ENCODE results near the gene AP4S1.
A peak's percentile ranks its signal among the peaks of the same experiment; 100 is the strongest.
"Not testable (repeated sequence)": the region's sequence is repeated elsewhere in the genome, so short reads cannot be mapped to it uniquely, and the experiment has no call there.

The AP4S1 gene

DNA sequence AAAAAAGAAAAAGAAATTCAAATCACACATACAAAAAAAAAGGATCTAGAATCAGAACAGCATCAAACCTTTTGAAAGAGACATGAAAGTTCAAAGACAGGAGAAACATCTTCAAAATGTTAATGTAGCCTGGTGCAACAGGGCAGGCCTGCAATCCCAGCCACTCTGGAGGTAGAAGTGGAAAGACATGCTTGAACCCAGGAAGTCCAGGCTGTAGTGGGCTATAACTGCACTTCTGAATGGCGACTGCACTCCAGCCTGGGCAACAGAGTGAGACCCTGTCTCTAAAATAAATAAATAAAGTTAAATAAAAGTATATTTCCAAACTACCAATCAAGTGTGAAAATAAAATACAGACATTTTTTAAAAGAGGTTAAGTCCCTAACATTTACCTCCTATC lies 18.7 kb upstream of the AP4S1 start:
- no peak for DNase-seq (ENCODE audit: low spot score)

DNA sequence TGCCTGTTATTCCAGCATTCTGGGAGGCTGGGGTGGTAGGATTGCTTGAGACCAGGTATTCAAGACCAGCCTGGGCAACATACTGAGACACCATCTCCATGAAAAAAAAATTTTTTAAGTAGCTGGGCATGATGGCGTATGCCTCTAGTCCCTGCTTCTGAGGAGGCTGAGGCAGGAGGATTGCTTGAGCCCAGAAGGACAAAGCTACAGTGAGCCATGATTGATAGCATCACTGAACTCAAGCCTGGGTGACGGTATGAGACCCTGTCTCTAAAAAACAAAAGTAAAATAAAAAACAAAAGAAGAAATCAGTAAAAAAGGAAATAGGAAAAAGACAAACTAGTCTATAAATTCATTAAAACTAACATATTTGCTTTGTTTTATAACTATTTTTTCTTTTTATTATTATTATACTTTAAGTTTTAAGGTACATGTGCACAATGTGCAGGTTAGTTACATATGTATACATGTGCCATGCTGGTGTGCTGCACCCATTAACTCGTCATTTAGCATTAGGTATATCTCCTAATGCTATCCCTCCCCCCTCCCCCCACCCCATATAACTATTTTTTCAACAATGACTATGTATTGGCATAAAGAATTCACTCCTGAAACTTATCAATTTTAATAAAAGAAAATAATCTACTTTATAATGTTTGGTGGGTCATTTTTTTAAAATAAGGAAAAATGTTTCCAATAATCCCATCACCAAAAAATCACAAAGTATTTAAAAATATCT lies 15.4 kb upstream of the AP4S1 start:
- DNase-seq (ENCODE audit: low spot score), result no peak

DNA sequence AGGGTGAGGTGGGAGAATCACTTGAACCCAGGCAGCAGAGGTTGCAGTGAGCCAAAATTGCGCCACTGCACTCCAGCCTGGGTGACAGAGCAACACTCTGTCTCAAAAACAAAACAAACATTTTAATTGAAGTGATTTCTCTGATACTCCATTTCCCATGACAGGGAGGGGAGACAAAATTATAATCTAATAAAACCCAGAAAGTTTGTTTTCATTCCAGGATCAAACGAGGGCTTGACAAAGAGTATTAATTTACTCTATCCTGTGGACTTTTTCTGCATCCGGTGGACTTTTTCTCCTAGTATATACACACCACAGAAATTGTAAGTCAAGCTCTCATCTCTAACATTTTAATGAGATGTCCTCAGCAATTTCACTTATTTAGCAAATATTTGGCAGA lies 14.5 kb upstream of the AP4S1 start:
- no peak for DNase-seq (ENCODE audit: low spot score)

DNA sequence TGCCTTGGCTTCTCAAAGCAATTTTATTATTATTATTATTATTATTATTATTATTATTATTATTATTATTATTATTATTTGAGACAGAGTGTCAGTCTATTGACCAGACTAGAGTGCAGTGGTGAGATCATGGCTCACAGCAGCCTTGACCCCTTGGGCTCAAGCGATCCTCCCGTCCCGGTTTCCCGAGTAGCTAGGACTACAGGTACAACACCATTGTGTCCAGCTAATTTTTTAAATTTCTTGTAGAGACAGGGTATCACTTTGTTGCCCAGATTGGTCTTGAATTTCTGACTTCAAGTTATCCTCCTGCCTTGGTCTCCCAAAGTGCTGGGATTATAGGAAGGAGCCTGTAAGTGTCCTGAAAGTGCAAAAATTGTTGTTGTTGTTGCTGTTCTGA lies 11.6 kb upstream of the AP4S1 start:
- no peak for DNase-seq (ENCODE audit: low spot score)

DNA sequence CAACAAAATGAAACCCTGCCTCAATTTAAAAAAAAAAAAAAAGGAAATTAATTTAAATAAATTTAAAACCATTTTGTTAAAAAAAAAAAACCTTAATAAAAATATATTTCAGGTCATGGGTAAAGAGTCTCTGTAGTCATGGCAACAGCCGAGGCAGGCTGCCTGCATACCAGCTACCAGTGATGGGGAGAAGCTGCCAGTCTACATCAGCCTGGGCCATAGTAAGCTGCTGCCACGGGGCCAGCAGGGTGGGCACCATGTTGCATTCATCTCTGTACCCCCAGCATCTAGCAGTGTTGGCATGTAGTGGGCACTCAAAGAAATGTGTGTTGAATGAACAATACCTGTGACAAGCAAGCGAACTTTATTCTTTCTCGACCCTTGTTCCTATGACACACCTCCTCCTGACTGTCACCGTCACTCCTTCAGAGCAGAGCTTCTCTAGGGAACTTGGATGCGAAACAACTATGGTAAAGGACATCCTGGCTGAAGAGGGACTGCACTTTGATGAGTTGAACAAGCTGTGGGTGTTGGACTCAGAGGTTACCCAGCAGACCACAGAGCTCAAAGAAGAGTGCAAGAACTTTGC lies 7.3 kb upstream of the AP4S1 start:
- DNase-seq (ENCODE audit: low spot score), result no peak

DNA sequence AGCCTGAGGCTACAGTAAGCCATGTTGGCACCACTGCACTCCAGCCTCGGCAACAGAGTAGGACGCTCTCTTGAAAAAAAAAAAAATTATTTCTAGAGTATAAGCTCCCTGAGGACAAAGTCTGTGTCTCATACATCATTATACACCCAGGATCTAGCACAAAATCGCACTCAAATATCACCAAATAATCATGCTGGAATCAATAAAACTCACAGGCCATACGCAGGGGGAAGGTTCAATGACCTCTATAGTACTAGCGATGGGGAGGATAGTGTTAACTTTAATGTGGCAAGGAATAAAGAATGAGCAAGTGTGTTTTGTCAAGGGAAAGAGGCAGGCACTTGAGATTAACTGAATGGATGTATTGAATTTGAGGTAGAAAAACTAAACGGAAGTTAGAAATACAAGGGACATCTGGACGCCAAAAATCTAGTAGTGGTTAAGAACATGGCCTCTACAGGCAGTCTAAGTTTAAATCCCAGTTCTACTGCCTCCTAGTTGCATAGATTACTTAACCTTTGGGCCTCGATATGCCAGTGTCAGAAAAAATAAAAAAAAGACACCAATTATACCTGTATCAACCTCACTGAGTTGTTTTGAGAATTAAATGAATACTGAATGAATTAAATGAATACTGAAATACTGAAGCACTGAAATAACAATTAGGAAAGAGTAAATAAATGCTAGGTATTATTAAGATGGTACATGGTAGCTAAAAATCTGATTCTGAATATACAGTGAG lies 4.4 kb upstream of the AP4S1 start:
- DNase-seq (ENCODE audit: low spot score), result no peak

DNA sequence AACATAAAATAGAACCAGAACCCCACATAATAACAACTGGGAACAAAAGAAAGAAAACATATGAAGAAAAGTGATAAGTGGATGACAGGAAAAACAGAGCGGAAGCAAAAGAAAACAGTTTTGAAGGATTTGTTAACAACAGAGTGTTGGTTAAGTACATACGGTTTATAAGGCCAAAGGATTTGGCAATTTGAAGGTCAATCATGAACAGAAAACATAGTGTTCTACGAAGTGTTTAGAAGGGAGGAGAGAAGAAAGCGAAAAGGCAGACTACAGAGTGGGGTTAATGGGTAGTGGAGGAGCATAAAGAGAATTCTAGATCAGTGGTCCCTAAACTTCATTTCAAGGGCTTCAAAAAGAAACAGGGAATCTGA lies 3.9 kb upstream of the AP4S1 start:
- no peak for DNase-seq (ENCODE audit: low spot score)

DNA sequence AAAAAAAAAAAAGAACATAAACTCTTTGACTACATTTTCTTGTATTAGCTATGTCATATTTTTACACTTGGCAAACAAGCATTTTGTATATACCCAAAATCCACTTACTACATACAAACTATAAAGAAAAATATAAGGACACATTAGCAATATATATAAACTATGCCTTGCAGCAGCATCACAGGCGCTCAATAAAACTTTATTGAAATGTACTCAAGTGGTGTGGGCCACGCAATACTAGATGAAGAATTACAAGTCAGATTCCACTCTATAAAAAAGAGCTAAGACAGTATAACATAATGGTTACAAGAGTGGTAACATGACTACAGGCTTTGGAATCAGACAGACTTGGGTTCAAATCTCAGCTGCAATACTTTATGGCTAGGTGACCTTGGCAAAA lies 3.1 kb upstream of the AP4S1 start:
- no peak for DNase-seq (ENCODE audit: low spot score)

DNA sequence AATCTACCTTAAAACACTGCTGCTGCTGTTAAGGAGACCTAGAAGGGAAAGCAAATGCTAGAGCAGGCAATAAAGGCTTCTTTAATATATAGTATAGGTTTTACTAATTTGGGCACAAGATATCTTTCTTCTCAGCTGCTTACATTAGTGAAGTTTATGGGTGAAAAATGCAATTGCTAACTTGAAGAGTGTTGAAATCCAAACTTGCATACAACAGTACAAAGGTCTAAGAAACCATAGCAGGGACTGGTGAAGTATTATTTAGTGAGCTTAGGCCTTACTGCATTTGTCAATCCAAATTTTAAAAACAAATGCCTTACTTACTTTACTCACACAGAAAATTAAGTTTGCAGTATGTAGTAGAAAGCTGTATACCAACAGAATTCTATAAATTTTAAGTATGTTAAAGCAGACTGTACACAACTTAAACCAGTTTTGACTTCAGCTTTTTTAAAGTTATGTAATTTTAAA lies 1.4 kb upstream of the AP4S1 start:
- DNase-seq (ENCODE audit: low spot score), result no peak

DNA sequence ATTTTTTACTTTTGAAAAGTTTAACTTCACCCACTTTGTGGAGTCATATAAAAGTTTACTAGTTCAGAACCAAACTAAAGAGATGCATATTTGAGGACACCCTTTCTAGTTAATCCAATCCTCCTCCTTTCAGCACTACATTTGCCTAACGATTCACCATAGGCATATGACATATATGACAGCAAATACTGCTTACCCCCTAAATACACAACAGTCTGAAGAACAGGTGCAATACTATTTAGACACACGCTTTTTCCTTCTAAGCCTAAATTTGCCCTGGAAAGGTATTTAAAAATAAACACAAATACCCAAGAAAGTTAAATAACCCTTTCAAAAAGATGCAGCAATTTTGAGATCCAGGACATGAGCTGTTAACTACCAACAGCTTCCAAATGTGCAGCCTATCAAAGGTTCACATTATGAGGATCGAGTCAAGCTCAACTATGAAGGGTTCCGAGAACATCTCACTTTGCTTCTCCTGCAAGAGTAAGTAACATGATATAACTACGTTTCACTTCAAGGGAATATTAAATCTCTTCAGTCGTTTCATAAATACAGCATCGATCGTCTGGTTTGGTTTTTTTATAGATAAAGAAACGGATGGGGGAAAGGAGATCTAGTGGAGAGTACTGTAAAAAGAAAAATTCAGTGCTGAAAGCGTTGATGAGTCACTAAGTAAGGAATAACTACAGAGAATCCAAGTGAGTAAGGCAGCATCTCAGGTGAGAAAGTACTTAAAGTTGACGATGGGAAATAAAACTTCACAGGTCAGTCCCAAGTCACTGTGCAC lies 677 bp upstream of the AP4S1 start:
- peak; percentile 24 for DNase-seq (ENCODE audit: low spot score)

DNA sequence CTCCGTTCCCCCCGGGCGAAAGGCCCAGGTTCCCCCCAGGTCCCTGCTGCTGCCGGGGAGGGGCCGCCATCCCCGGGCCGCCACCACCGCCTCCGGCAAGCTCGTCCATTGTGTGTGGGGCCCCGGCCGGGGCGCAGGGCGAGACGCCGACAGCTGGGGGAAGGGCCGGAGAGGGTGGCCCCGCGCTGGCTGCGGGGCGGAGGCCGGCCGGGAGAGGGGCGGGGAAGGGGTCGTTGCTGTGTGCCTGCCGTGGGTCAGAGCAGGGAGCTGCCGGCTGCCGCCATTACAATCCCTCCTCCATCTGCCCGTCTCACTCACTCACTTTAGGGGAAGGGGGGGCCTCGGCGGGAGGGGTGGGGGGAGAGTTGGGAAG lies 614 bp downstream of the AP4S1 start, which contains the start of gene STRN3:
Gene STRN3 (minus strand): TSS at position 303 of the 373 bp plus-strand sequence. CDS start 194 bp downstream, at position 109.
- DNase-seq (ENCODE audit: low spot score), result no peak

DNA sequence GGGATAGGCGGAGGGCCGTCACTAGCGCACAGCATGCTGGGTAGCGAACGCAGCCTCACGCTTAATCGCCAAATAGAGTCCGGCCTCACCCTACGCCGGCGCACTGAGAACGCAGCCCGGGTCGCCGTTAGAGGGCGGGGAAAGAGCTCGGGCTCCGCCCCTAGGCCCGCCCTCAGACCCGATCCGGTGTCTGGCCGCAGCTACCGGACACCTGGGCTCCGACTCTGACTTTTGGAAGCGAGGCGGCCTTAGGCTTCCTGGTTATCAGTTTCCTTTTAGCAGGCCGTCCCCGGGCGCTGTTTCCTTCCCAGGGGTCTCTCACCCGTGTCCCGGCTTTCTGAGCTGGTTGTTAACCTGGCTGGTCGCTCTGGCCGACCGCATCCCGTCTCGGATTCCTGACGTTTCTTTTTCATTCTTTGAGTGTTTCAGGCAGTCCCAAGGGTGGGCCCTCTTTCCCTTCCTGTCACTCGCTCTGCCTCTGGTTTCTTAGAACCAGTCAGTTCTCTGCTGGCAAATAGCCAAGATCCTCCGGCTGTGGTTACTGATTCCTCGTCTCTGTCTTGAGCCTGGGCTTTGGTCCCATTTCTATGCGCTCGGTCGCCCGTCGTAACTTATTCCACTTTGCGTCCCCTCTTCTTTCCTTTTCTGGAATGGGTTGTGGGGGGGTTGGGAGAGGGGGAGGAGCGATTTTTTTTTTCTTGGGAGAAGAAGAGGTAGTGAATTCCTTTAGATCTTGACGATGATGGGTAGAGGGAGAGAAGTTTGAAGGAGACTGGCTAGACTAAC lies 1.2 kb downstream of the AP4S1 start:
- DNase-seq (ENCODE audit: low spot score), result peak; percentile 95

DNA sequence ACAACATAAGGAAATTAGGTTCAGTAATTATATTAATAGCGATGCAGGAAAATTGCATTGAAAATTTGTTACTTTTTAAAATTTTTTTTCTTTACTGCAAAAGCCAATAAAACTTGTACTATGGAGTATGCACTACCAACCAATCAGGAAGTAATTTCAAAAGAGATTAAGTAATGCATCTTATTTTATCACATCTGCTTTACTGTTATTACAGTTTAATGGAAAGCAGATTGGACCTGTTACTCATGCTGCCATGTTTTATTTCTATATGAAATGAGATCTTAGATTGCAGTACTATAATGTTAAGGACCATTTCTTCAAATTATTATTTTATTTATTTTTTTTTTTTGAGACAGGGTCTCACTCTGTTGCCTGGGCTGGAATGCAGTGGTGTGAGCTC lies 2.4 kb downstream of the AP4S1 start:
- no peak for DNase-seq (ENCODE audit: low spot score)

DNA sequence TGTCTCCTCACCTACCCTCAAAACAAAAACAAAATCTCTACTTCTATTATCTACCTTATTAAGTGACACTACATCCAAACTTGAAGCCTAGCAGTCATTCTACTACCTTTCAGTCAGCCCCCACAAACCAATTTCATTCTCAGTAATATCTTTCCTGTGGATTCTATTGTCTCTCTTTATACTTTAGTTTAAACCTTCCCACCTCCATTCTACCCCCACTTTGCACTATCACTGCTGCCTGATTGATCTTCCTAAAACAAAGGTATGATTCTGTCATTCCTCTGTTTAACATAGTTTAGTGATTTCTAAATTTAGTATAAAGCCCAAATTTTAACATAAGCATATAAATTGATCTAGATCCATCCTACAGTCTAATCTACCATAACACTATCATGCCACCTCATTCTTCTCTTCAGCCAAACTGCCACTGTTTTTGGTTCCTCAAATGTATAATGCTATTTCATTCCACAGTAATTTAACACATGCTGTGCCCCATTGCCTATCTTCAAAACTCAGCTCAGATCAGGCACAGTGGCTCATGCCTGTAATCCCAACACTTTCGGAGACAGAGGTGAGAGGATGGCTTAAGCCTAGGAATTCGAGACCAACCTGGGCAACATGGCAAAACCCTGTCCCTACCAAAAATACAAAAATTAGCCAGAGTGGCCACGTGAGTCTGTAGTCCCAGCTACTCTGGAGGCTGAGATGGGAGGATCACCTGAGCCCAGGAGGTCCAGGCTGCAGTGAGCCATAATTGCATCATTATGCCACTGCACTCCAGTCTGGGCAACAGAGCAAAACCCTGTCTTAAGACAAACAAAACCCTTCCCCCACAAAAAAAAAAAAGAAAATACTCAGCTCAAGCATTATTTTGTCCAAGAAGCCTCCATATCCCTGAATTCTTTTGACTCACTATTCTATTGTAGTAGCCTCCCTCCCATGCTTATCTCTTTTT lies 3.8 kb downstream of the AP4S1 start:
- no peak for DNase-seq (ENCODE audit: low spot score)

DNA sequence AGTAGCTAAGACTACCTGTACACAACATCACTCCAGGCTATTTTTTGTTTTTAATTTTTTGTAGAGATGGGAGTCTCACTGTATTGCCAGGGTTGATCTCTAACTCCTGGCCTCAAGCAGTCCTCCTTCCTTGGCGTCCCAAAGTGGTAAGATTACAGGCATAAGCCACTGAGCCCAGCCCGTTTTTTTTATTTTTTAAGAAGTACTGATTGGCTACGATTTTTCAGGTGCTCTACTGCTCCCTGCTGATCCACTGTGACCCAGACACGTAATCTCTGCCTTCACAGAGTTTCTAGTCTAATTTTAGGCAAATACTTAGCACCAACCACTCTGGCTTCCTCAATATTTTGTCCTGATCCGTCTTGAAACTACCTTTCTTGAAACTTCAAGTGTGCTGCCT lies 5.0 kb downstream of the AP4S1 start:
- no peak for DNase-seq (ENCODE audit: low spot score)

DNA sequence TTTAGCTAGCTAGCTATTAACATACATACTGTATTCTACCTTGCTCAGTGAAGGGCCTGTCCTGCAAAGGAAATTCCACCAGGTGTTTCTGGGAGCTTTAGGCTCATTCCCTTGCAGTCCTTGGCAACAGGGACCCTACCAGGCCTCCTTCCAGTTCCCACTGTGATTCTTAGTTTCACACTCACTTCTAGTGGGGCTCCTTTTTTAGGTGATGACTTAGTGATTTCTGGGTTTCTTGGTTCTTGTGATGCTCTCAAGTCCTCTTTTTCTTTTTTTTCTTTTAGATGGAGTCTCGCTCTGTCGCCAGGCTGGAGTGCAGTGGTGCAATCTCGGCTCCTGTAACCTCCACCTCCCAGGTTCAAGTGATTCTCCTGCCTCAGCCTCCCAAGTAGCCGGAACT lies 11.1 kb downstream of the AP4S1 start:
- no peak for DNase-seq (ENCODE audit: low spot score)

DNA sequence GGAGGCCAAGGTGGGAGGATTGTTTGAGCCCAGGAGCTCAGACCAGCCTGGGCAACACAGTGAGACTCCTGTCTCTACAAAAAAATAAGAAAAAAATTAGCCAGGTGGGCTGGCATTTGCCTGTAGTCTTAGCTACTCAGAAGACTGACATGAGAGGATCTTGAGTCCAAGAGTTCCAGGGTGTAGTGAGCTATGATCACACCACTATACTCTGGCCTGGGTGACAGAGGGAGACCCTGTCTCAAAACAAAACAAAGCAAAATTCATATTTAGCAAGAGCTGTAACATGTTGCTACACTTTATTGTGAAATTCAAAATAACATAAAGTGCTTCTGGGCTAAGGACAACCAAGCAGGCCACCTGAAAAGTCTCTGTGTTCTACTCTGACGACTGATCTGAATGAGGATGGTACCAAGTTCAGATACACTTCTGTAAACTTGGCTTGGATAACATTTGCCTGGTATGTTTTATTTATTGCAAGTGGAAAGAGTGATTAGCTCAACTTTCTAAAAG lies 12.3 kb downstream of the AP4S1 start:
- no peak for DNase-seq (ENCODE audit: low spot score)

DNA sequence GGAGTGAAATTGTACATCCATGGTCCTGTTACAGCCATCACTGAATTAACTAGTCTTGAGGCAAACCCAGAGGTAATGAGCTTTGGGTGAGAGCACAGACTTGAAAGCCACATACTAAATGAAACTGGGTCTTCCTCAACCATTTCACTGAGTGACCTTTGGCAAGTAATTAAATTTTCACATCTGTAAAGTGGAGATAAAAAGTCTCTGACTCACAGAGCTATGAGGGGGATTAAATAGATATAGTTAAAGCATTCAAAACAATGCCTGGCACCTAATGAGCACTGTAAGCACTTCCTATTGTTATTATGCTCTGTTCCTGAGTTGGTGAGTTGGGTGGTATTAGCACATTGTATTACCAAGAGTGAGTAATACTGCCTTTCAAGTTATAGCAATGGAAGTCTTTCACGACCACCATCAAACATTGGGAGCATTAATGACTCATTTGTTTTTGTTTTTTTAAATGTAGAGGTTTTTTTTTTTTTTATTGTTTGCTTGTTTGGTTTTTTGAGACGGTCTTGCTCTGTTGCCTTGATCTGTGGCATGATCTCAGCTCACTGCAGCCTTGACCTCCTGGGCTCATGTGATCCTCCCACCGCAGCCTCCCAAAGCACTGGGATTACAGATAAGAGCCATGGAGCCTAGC lies 13.2 kb downstream of the AP4S1 start:
- no peak for DNase-seq (ENCODE audit: low spot score)

DNA sequence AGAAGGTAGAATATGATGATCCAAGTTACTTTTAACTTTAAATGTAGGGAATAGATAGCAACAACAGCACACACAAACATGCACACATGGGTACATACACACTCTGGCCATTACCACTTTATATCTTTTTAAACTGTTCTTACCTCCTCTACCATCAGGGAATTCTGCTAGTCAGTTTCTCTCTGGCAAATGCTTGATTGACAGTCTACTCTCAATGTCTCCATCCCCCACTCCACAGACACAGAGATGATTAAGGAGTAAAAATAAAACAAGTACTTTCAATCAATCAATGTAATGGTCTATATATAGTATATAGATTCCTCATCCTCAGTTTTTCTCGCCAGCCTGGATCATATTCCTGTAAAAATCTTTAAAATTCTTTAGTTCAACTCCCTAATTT lies 16.9 kb downstream of the AP4S1 start:
- DNase-seq (ENCODE audit: low spot score), result no peak

DNA sequence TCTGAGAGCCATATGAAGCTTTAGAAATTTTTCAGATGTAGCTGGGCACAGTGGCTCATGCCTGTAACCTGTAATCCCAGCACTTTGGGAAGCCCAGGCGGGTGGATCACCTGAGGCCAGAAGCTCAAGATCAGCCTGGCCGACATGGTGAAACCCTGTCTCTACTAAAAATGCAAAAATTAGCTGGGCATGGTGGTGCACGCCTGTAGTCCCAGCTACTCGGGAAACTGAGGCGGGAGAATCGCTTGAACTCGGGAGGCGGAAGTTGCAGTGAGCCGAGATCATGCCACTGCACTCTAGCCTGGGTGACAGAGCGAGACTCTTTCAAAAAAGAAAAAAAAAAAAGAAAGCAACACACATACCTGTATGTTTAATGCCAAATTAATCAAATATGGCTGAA lies 17.4 kb downstream of the AP4S1 start:
- DNase-seq (ENCODE audit: low spot score), result not testable (repeated sequence)

Data from AG08396 (cell line).